ENCODE data around the gene BACH2.
"Not testable (repeated sequence)": the region's sequence is repeated elsewhere in the genome, so short reads cannot be mapped to it uniquely, and the experiment has no call there.

Gene BACH2

GRCh38 chr6:89890845-89891528, 405.7 kb downstream of the BACH2 start:
- DNase-seq (ENCODE audit: low read depth) = not testable (repeated sequence)

DNA sequence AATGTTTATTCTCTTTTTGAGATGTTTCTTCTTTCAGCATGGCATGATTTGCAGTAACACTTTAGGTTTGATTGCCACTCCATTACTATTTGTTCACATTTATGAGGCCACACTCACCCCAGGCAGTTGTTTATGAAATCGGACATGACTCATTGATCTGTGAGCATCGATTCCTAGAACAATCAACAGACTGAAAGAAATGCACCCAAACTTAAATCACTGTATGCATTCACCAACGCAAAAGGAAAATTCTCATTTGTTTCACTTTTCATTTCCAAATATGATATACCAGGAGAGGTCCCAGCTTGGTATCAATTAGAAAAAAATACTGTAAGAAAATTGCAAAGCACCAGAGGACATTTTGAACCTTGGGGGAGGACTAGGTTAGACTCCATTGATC, 407.8 kb downstream of the BACH2 start:
- no peak for DNase-seq (ENCODE audit: low read depth)

GRCh38 chr6:89888138-89888514, 408.5 kb downstream of the BACH2 start:
- no peak for DNase-seq (ENCODE audit: low read depth)

- DNase-seq (ENCODE audit: low read depth) = no peak
These were observed 409.0 kb downstream of the BACH2 start for GRCh38 chr6:89887452-89888137.

- DNase-seq (ENCODE audit: low read depth) = no peak
These were observed 410.1 kb downstream of the BACH2 start for GRCh38 chr6:89886378-89887120.
